PC-9 (cell line): Measurements from ENCODE around the gene ARFIP1.

Source experiments
- CTCF ChIP-seq: fragments of 200-600 bp; sonication (generic); conservative IDR thresholded peaks from 2 replicates; pipeline ENCODE4 v1.6.1; 2017; ENCODE audit warnings: mixed run types, antibody characterized with exemption, mild to moderate bottlenecking, moderate library complexity
- EZH2 ChIP-seq: fragments of 200-600 bp; sonication (generic); IDR thresholded peaks from 2 replicates; pipeline ENCODE4 v1.8.0; 2017; ENCODE audit warnings: antibody characterized with exemption, low read depth

- no peak for TF ChIP-seq CTCF
- no peak for TF ChIP-seq EZH2
Measured at GRCh38 chr4:152887981-152888380, 108.2 kb downstream of the ARFIP1 start.
